ENCODE measurements around the gene EGFL6.

GRCh38 chrX:13673016-13673415 lies 103.6 kb downstream of the EGFL6 start:
- no peak for TF ChIP-seq CTCF (CRISPR knock-in tag; IDR thresholded peaks at IDR 0.05)
- TF ChIP-seq AHR (CRISPR knock-in tag; IDR thresholded peaks at IDR 0.05), result no peak
- TF ChIP-seq SP4 (CRISPR knock-in tag; IDR thresholded peaks at IDR 0.05), result no peak
